Fibroblast of the aortic adventitia (primary cell): ENCODE measurements around the gene NUCB1. TPM values are rescaled to one million over a fixed set of nuclear protein-coding genes. Genes with fewer than 3 reads are reported as not detected.

ENCODE experiments used
- DNase-seq: peaks from one replicate; pipeline ENCODE4 v3.0.0-alpha.2; 2010; ENCODE audit warnings: low read depth
- H3K4me3 ChIP-seq: 2 replicates; pipeline ENCODE4 v1.5.1; 2011; ENCODE audit warnings: low read depth, mild to moderate bottlenecking, control low read depth, low read length, moderate library complexity
- total RNA-seq: library from RNA; depleted of rRNA; stranded (reverse); fragments of >200 nt; gene quantifications from 2 replicates; pipeline ENCODE4 v1.2.3, GENCODE V29; 2012; ENCODE audit warnings: low replicate concordance
- TF ChIP-seq, protein P1 (sequence below): IDR thresholded peaks from 2 replicates; pipeline ENCODE4 v1.5.1; 2011; ENCODE audit warnings: mild to moderate bottlenecking, low read length, control low read depth, inconsistent platforms; ENCODE audit not compliant: insufficient read depth

The NUCB1 gene
- total RNA-seq, 1 donor, result 267 TPM

DNA sequence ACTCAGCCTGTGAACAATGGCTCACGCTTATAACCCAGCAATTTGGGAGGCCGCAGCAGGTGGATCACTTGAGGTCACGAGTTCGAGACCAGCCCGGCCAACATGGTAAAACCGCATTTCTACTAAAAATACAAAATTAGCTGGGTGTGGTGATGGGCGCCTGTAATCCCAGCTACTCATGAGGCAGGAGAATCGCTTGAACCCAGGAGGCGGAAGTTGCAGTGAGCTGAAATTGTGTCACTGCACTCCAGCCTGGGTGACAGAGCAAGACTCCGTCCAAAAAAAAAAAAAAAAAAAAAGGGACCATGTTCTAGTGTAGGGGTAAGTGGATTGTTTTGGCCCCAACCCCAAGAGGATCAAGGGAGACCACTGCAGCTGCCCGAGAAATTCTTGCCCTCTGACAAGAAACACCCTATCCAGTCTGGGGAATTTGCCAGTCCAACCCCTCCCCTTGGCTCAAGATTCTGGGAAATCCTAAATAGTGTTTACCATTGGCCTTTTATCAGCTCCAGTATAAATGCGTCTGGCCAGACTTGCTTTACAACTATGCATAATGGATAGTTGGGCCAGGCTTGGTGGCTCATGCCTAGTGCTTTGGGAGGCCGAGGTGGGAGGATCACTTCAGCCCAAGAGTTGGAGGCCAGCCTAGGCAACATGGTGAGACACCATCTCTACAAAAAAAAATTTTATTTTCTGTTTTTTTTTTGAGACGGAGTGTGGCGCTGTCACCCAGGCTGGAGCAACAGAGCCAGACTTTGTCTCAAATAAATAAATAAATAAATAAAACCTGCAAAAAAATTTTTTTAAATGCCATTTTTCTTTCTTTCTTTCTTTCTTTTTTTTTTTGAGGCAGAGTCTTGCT is 28.3 kb downstream of the NUCB1 start:
- TF ChIP-seq, protein P1, sequence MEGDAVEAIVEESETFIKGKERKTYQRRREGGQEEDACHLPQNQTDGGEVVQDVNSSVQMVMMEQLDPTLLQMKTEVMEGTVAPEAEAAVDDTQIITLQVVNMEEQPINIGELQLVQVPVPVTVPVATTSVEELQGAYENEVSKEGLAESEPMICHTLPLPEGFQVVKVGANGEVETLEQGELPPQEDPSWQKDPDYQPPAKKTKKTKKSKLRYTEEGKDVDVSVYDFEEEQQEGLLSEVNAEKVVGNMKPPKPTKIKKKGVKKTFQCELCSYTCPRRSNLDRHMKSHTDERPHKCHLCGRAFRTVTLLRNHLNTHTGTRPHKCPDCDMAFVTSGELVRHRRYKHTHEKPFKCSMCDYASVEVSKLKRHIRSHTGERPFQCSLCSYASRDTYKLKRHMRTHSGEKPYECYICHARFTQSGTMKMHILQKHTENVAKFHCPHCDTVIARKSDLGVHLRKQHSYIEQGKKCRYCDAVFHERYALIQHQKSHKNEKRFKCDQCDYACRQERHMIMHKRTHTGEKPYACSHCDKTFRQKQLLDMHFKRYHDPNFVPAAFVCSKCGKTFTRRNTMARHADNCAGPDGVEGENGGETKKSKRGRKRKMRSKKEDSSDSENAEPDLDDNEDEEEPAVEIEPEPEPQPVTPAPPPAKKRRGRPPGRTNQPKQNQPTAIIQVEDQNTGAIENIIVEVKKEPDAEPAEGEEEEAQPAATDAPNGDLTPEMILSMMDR, result no peak
- H3K4me3 ChIP-seq, result no peak overlapping the region
- DNase-seq, result peak; percentile 93

DNA sequence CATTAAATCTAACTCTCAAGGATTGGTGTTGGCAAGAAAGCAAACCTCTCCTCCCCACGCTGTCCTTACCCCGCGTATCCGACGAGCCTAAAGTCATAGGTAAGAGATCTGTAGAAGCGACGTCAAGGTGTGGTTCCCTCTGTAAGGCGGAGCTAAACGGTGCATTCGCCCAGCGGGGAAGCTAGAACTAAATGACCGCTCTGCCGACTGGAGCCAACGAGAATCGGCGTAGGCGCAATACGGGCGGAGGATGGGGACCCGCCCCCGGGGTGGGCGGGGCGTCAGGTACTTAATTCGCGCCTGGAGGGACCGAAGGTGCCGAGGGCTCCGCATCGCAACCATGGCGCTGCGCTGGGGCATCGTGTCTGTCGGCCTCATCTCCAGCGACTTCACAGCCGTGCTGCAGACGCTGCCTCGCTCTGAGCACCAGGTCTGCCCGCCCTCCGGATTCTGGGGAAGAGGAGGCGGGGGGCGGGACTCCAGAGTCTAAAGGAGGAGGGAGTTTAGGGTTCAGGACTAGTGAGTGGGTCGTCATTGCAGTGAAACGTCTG is 33.3 kb downstream of the NUCB1 start, which contains the start of gene DHDH:
TSS of gene DHDH (plus strand) at position 318 of the 551 bp plus-strand sequence. CDS start at position 341, 23 bp downstream.
- TF ChIP-seq, protein P1, result no peak
- DNase-seq, result peak; percentile 30
- H3K4me3 ChIP-seq, result peak within 1 kb of the TSS; percentile 66

DNA sequence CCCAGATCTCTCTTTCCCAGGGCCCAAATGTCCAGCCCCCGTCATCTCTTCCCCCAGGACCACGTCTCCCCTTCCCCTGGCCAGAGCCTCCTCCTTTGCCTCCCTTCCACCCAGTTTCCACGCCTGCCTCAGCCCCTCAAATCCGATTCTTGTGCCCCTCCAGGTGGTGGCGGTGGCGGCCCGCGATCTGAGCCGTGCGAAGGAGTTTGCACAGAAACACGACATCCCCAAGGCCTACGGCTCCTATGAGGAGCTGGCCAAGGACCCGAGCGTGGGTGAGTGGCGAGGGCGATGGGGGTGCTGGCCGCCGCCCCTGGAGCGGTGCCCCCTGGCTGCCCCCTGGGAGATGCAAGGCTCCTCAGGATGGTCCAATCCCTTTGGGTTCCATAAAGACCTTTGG is 34.7 kb downstream of the NUCB1 start:
- DNase-seq, result no peak
- no peak overlapping the region for H3K4me3 ChIP-seq
- TF ChIP-seq, protein P1, result no peak

DNA sequence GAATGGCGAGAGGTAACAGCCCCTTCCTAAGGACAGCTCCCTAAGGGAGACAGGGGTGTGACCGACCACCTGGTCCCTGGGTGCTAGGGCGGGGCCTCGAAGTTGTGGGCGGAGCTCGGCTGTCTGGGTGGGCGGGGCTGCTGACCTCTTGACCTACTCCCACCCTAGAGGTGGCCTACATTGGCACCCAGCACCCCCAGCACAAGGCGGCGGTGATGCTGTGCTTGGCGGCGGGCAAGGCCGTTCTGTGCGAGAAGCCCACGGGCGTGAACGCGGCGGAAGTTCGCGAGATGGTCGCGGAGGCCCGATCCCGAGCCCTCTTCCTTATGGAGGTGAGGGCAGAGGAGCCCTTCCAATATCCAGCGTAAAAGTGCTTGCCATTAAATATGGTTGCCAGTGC is 35.8 kb downstream of the NUCB1 start:
- no peak for DNase-seq
- H3K4me3 ChIP-seq, result no peak overlapping the region
- TF ChIP-seq, protein P1, result no peak

DNA sequence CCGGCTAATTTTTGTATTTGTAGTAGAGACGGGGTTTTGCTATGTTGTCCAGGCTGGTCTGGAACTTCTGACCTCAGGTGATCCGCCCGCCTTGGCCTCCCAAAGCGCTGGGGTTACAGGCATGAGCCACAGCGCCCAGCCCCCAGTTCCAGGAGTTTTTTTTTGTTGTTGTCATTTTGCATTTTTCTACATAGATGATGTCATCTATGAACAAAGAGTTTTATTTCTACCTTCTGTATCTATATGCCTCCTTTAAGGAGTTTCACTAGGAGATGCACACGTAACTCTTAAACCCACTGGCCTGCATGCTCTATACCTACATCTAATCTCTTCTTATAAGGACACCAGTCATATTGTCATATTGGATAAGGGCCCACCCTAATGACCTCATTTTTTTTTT is 38.1 kb downstream of the NUCB1 start:
- TF ChIP-seq, protein P1, result no peak
- H3K4me3 ChIP-seq, result no peak overlapping the region
- no peak for DNase-seq

DNA sequence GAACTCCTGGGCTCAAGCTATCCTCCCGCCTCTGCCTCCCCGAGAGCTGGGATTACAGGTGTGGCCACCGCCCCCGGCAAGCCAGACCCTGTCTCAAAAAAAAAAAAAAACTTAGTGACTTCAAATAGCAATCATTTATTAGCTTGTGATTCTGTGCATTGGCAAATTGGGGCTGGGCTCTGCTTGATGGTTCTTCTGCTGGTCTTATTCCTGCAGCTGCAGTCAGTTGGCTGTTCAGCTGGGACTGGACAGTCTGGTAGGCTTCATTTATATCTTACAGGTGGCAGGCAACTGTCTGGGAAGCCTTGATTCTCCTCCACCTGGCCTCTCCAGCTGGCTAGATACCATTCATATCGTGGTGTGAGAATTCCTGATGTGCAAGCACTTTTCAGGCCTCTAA is 40.8 kb downstream of the NUCB1 start:
- TF ChIP-seq, protein P1, result no peak
- H3K4me3 ChIP-seq, result no peak overlapping the region
- no peak for DNase-seq
